BJ (cell line): ENCODE measurements around the gene MAGIX. TPM values are rescaled to one million over a fixed set of nuclear protein-coding genes. Genes with fewer than 3 reads are reported as not detected.
A peak's percentile ranks its signal among the peaks of the same experiment; 100 is the strongest.

ENCODE experiments used
- CTCF ChIA-PET: fragments of 350-600 bp; formaldehyde crosslinking; extraction: SDS; loops from one replicate; lab custom pipeline; 2021; ENCODE audit warnings: antibody characterized with exemption, inconsistent platforms; lab: Yijun Ruan, JAX
- POLR2A ChIA-PET: fragments of 300-600 bp; sonication (Branson Sonifier 250); formaldehyde crosslinking; extraction: SDS; loops from one replicate; lab custom pipeline; 2021; ENCODE audit warnings: antibody characterized with exemption; lab: Charles Lee
- DNase-seq: peaks from one replicate; pipeline ENCODE4 v3.0.0-alpha.2; 2011; ENCODE audit warnings: low read depth
- H3K27me3 ChIP-seq: 2 replicates; pipeline ENCODE4 v1.6.0; 2011; ENCODE audit warnings: low read length; ENCODE audit not compliant: control insufficient read depth, insufficient read depth
- H3K36me3 ChIP-seq: 2 replicates; pipeline ENCODE4 v1.5.1; 2011; ENCODE audit warnings: low read length; ENCODE audit not compliant: control insufficient read depth, insufficient read depth
- H3K4me3 ChIP-seq: 2 replicates; pipeline ENCODE4 v1.5.1; 2011; ENCODE audit warnings: low read depth, mild to moderate bottlenecking, control low read depth, low read length
- CTCF ChIP-seq: IDR thresholded peaks from 2 replicates; pipeline ENCODE4 v1.5.1; 2011; ENCODE audit warnings: low read depth, mild to moderate bottlenecking, control low read depth, inconsistent platforms, low read length, moderate library complexity; ENCODE audit not compliant: insufficient read depth
- polyA plus RNA-seq: library from polyadenylated mRNA; depleted of rRNA; stranded (reverse); fragments of >200 nt; gene quantifications from 2 replicates; pipeline ENCODE4 v1.2.3, GENCODE V29; 2011

The MAGIX gene
- polyA plus RNA-seq, 1 experiment, result 0.67 TPM

DNA sequence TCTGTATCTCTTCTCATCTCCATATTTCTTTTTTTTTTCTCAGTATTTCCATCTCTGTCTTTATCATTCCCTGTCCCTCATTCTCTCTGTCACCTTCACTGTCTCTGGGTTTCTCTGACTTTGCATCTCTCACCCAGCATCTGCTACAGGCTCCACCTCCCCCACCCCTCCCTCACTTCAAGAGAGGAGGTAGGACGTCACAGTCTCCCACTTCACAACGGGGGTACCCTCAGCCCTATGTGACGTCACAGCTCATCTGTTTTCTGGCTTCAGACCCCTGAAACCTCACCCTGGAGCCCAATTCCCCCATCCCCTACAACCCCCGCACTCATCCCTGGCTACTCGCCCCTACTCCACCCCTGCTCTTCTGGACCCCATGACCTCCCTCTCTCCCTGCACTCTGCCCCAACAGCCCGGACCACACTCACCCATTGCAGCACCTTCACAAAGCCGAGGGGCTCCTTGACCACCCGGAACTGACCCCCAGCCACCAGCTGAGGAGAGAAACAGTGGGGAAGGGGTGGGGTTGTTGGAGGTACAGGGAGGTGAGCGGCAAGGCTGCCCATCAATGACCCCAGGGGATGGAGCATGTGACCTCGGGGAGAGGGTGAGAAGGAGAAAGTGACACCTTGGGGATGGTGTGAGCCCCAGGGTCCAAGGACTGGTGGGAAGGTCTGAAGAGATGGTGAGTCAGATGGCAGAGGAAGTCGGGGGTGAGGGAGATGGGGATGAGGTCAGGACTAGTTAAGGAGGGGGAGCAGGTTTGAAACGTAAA, 36.2 kb downstream of the MAGIX start:
- ChIA-PET POLR2A (no interaction called here), CTCF (no interaction called here)
- H3K36me3 ChIP-seq, result no peaks in the 10 kb centered on the region
- no peak for TF ChIP-seq CTCF
- no peak for DNase-seq
- no peaks in the 10 kb centered on the region for H3K27me3 ChIP-seq
- H3K4me3 ChIP-seq, result no peak overlapping the region

- H3K4me3 ChIP-seq, result no peak overlapping the region
- CTCF ChIA-PET, result no interaction called here
These were observed 36.7 kb downstream of the MAGIX start for GRCh38 chrX:49199315-49199595.

DNA sequence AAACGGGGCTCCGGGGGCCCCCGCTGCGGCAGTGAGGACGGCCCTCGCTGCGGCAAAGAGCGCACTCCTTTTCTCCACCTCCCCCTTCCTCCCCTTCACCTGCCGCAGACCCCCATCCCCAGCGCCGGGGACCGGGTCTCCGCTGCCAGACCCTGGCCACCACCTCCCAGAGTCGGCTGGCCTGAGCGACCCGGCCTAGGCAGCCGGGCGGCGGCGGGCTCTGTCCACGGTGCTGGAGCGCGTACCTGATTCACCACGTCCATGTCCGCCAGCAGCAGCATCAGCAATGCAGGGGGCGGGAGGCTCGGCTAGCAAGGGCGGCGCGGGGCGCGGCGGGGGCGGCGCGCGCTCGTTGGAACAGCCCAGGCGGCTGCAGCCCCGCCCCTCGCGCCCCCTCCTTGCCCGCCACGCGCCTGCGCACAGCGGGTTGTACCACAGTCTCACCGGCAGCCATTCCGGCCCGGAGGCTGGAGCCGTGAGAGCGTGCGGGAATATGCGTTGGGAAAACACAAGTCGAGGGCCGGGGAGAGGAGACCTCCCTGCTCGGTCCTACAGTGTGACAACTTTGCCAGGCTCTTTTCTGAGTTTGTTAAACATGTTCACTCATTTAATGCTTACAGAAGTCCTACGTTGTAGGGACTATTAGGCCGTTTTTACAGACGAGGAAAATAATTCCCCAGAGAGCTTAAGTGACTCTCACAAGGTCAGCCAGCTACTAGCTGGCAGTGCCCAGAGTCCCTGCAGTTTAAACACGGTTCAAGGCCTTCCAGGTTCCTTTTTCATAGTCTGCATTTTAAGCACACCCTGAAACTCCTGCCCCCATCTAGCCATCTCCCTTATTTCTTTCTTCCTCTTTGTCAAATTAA, 37.6 kb downstream of the MAGIX start, which contains the start of gene SYP:
TSS of gene SYP (minus strand) at position 288 of the 866 bp plus-strand sequence. CDS start at position 281, 7 bp downstream.
- ChIA-PET CTCF (no interaction called here), POLR2A (no interaction called here)
- no peak within 1 kb of the TSS for H3K4me3 ChIP-seq
- no peaks in the 10 kb centered on the region for H3K36me3 ChIP-seq
- TF ChIP-seq CTCF, result no peak
- DNase-seq, result peak; percentile 27
- no peaks in the 10 kb centered on the region for H3K27me3 ChIP-seq

More at GRCh38 chrX:49199315-49199595, 36.7 kb downstream of the MAGIX start:
- H3K27me3 ChIP-seq, result no peaks in the 10 kb centered on the region
- no peaks in the 10 kb centered on the region for H3K36me3 ChIP-seq
- POLR2A ChIA-PET, result no interaction called here
- no peak for TF ChIP-seq CTCF
- no peak for DNase-seq

- Histone ChIP-seq H3K27me3 (no peaks in the 10 kb centered on the region), H3K36me3 (no peaks in the 10 kb centered on the region), H3K4me3 (no peak overlapping the region)
- ChIA-PET CTCF (no interaction called here), POLR2A (no interaction called here)
- DNase-seq, result no peak
- no peak for TF ChIP-seq CTCF
These were observed 39.5 kb downstream of the MAGIX start for GRCh38 chrX:49202022-49202421.

- DNase-seq, result no peak
- Histone ChIP-seq H3K4me3 (no peak overlapping the region), H3K36me3 (no peaks in the 10 kb centered on the region), H3K27me3 (no peaks in the 10 kb centered on the region)
- TF ChIP-seq CTCF, result no peak
- POLR2A ChIA-PET, result no interaction called here
- CTCF ChIA-PET, result interaction anchor here (1.0 kb wide), 1 partner anchor 11 kb away, joined by 3 read pairs; no protein-coding TSS in a partner anchor
These were observed 41.0 kb downstream of the MAGIX start for GRCh38 chrX:49203536-49203935.
